HG02610 (cell line): Measurements from ENCODE around the gene CLCN2.

Experiments
- ATAC-seq: cut with Tn5 transposase; IDR thresholded peaks from one replicate; pipeline ENCODE4 v1.9.1; 2021; ENCODE audit warnings: mild to moderate bottlenecking, moderate library complexity; ENCODE audit not compliant: unreplicated experiment

The CLCN2 gene

DNA sequence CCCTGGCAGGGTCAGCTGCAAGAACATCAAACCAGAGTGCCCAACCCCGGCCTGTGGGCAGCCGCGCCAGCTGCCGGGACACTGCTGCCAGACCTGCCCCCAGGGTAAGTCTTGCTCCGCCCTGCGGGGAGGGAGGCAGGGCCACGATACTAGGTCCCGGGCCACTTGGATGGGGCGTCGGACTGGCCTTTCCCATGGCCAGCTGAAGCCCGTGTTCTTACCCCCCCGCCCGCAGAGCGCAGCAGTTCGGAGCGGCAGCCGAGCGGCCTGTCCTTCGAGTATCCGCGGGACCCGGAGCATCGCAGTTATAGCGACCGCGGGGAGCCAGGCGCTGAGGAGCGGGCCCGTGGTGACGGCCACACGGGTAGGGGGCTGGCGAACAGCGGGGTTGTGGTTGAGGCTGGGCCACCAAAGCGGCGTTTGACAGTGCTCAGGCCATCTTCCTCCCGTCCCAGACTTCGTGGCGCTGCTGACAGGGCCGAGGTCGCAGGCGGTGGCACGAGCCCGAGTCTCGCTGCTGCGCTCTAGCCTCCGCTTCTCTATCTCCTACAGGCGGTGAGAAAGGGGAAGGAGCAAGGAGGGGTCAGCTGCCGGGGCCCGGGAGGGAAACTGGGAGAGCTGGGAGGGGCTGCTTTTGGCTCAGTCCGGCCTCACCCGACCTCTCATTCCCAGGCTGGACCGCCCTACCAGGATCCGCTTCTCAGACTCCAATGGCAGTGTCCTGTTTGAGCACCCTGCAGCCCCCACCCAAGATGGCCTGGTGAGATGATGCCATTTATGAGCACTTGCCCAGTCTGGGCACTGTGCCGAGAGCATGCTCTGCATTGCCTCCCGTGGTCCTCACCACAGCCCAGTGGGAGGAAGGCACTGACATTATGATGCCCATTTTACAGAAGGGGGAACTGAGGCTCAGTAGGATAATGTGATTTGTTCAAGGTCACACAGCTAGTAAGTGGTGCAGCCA, 20.1 kb upstream of the CLCN2 start:
- no peak for ATAC-seq

DNA sequence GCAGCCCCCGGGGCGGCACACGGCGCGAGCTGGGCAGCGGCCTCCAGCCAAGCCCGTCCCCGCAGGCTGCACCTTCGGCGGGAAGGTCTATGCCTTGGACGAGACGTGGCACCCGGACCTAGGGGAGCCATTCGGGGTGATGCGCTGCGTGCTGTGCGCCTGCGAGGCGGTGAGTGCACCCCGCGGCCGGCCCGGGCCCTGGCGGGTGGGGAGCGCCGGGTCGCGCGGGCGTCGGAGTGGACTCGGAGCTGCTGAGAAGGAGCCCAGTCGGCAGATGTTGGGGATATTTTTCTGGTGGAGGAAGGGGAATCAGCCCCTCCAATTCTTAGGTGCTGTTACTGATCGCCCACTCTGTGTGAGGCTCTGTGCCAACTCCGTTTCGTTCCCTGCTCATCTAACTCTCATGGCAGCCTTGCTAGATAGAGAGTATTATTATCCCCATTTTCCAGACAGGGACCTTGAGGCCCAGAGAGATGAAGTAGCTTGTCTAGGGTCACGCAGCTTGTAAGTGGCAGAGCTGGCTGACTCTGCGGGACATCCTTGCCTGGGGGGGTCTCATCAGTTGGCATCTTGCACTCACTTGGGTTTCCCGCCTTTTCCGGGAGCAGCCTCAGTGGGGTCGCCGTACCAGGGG, 19.3 kb upstream of the CLCN2 start:
- no peak for ATAC-seq

DNA sequence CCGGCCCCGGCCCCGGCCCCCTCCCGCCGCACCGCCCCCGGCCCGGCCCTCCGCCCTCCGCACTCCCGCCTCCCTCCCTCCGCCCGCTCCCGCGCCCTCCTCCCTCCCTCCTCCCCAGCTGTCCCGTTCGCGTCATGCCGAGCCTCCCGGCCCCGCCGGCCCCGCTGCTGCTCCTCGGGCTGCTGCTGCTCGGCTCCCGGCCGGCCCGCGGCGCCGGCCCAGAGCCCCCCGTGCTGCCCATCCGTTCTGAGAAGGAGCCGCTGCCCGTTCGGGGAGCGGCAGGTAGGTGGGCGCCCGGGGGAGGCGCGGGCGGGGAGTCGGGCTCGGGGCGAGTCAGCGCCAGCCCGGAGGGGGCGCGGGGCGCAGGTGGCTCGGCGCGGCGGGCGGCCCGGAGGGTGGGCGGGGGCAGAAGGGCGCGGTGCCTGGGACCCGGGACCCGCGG, 18.8 kb upstream of the CLCN2 start:
- ATAC-seq = no peak

DNA sequence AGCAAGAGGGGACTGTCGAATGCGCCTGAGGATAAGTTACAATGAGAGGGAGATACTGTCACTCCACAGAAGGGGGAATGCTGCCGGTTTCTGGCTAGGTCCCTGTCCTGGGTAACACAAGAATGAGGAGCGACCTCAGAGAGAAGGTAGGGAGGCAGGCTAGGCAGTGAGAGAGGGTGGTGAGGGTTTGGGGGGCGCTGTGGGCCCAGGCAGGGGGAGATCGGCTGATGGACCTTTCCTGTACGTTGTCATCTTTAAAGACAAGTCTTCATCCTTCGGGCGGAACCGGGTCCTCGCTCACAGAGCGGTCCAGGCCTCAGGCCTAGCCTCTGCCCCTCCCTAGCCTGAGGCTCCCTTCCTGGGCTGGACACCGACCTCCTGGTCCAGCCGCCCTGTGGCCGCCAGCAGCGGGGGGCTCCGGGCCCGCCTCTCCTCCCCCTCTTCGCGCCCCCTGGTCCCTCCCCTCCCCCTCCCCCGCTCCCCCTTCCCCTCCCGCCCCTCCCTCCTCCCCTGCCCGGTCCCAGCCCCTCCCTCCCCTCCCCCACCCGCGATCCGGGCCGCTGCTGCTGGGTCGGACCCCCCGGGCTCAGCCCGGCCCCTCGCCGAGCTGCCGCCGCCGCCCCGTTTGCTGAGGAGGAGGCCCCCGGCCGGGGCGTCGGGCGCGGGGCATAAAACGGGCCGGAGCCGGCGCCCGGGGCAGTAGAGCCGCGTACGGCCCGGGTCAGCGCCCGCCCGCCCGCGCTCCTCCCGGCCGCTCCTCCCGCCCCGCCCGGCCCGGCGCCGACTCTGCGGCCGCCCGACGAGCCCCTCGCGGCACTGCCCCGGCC, 18.2 kb upstream of the CLCN2 start, which contains the start of gene CHRD:
TSS of gene CHRD (plus strand) at position 697 of the 827 bp plus-strand sequence. CDS start 265 bp downstream, outside the sequence.
- ATAC-seq = no peak

DNA sequence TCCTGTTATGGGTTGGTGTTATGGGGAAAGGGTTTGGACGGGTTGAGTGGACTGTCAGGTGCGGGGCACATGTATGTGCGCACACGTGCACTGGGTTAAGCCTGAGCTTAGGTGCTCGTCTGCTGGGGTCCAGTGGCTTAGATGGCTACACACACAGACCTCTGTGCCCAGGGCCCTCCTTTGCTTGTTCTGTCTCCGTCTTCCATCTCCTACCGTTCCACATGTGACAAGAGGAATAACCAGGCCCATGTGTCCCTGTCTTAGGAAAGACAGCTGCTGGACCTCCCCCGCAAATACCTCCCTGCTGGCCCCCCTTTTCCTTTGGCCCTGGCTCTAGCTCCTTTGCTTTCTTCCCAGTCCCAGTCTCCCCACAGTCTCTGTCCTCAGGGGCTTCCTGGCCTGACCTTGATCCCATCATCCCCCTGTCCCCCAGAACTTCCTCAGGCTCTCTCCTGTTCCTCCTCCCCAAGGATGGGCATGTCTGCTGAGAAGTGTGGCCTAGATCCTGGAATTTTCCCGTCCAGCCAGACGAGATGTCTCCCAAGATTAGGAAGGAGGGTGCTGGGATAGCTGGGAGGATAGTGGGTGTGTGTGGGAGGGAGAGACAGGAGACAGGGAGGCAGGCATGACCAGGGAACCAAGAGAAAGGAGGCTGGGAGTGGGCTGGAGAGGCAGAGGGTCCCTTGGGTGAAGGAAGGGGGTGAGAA, 17.4 kb upstream of the CLCN2 start:
- no peak for ATAC-seq

DNA sequence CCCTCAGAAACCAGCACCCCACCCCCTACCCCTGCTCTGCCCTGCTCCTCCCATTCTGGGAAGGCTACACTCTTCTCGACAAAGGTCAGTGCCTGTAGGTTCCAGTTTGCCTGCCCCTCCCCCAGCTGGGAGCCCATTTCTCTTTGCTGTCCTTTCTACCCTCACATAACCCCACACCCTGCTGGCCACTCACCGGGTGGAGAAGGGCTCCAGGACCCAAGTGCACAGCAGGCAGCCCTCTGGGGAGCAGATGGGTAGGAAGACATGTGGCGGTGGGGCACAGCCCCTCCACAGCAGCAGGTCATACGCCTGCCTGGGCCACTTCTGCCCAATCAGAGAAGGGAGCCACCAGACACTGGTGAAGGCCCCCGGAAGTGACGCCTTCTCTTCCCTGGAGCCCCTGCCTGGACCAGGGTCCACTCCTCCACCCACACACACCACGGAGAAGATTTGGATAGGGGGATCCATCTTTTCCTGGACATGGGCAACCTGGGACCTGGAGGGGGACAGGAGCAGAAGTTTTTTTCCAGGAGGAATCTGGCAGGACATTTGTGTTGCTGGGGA, 16.6 kb upstream of the CLCN2 start, which contains the start of gene THPO:
TSS of gene THPO (minus strand) at position 326 of the 564 bp plus-strand sequence. CDS start 1,948 bp downstream, outside the sequence.
- ATAC-seq = no peak

- no peak for ATAC-seq
Observed at GRCh38 chr3:184377374-184377773, 16.0 kb upstream of the CLCN2 start.

- no peak for ATAC-seq
Observed at GRCh38 chr3:184375747-184376461, 14.5 kb upstream of the CLCN2 start.

GRCh38 chr3:184373422-184373821, 12.0 kb upstream of the CLCN2 start:
- ATAC-seq = no peak

- ATAC-seq = no peak
Observed at GRCh38 chr3:184372911-184373310, 11.5 kb upstream of the CLCN2 start.

DNA sequence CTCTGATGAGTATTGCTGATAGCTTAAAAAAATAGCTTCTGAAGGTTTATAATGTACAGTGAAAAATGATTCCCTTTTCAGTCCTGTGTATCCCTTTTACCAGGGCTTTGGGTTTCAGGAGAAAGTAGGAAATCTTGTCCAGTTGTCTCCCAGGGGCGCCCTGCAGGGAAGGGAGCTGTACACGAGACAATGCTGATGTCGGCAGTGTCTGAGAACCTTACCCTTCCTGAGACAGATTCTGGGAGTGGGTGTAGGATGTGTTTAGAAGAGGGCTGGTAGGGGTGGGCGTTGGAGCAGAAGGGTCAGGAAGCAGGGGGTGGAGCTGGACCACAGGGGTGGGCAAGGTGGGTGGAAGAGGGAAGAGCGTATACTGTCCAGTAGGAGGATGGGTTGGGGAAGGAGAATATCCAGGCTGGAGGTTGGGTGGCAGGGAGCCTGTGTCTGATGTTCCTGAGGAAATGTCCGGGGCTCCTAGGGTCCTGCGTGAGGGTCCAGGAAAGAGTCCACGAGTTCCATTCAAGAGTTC, 11.0 kb upstream of the CLCN2 start:
- no peak for ATAC-seq

DNA sequence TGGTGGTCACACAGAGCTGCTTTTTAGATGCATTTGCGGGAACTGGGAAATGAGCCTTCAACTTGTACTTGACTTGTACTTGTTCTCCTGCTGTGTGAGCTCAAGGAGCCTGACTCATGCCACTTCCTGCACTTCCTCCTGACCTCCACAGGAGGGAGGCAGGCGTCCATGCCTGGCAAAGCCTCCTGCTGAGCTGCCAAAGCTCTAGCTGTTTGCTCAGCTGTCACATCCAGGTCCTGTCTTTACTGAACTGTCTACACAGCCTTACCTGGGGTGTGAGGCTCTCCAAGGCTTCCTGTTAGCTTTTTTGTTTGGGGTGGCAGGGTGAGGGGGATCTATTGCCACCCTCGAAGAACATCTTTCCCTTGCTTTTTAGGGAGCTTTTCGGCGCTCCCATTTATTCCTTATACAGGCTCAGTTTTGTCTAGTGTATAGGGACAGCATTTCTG, 10.2 kb upstream of the CLCN2 start:
- peak; percentile 85 for ATAC-seq

DNA sequence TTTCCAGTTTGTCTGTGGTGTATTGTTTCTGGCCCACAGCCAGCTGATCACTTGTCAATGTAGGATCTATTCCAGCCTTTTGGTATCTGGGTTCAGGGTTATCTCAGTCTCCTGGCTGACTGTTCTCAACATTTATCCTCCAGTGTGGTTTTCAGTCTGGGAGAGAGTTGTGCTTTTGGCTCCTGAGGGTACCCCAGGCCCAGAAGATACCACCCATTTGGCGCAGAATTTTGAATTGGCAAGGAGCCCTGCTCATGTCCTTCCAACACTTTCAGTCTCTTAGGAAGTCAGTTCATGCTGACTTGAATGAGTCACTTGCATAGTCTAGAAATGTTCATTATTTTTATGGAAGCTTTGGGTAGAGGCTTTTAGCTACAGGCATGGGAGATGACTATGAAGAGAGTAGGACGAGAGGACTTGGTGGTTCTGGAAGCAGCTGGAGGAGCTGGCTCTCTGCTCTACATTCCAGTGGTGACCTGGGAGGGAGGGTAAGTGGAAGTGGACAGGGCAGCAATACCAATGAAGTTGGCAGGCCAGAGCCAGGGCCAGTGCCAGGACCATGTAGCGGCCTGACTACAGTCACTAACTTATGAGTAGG, 7.3 kb upstream of the CLCN2 start:
- no peak for ATAC-seq

DNA sequence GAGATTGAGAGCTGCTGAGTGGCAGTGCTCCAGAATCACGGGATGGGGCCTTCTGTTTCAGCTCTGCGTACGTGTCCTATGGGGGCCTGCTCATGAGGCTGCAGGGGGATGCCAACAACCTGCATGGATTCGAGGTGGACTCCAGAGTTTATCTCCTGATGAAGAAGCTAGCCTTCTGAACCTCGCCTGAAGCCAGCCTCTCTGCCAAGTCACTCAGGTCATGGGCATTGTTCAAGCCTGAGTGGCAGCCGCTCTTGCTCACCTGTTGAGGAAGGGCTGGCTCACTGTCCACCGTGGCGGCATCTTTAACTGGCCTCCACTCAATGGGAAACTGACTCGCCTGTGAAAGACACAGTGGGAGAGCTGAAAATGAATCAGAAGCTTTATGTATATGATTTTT, 6.7 kb upstream of the CLCN2 start:
- no peak for ATAC-seq

DNA sequence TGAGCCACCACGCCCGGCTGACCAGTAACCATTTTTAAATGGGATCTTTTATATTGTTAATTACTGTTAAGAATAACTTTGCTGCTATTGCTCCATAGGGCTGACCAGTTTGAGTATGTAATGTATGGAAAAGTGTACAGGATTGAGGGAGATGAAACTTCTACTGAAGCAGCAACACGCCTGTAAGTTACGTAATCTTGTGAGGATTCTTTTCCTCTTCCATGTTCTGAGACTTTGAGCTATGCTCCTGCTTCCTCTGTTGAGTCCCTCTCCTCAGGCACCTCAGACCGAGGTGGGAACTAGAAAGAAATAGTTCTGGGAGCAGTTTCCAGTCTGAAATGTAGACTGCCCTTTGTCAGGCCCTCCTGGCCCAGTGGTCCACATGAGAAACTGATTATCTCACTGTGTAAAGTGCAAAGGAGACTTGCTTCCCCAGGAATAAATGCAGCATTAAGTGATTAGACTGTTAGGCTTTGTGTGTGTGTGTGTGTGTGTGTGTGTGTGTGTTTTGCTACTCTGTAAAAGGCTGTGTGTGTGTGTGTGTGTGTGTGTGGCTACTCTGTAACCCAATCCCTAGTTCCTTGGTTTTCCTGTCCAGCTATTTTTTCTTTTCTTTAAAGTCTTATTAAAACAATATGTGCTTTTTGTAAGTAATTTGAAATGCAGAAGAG, 5.3 kb upstream of the CLCN2 start:
- no peak for ATAC-seq

GRCh38 chr3:184362668-184363546, 1.5 kb upstream of the CLCN2 start:
- ATAC-seq = peak; percentile 84
